ENCODE data around the gene CDYL2.

Gene CDYL2

GRCh38 chr16:80743772-80744171, 60.6 kb downstream of the CDYL2 start:
- Histone ChIP-seq H2AFZ (ENCODE audit: low read depth) (no peak overlapping the region), H3K4me3 (IDR thresholded peaks at IDR 0.05; ENCODE audit: insufficient read depth, low read depth, low read length) (no peak overlapping the region), H3K9ac (no peak overlapping the region), H3K27ac (peak overlapping the region; percentile 23; the same call in 1 of the 2 replicates), H3K4me1 (ENCODE audit: low read depth, poor library complexity, severe bottlenecking) (peaks cover 52% of the 10 kb centered on the region), H4K20me1 (ENCODE audit: insufficient read depth) (no peaks in the 10 kb centered on the region), H3K36me3 (ENCODE audit: insufficient read depth) (no peaks in the 10 kb centered on the region), H3K79me2 (ENCODE audit: insufficient read depth, low read depth) (peaks cover 27% of the 10 kb centered on the region; the same call in 1 of the 2 replicates), H3K4me2 (peak overlapping the region; percentile 21), H3K27me3 (ENCODE audit: insufficient read depth, low read depth) (no peaks in the 10 kb centered on the region)
- TF ChIP-seq, protein P1, sequence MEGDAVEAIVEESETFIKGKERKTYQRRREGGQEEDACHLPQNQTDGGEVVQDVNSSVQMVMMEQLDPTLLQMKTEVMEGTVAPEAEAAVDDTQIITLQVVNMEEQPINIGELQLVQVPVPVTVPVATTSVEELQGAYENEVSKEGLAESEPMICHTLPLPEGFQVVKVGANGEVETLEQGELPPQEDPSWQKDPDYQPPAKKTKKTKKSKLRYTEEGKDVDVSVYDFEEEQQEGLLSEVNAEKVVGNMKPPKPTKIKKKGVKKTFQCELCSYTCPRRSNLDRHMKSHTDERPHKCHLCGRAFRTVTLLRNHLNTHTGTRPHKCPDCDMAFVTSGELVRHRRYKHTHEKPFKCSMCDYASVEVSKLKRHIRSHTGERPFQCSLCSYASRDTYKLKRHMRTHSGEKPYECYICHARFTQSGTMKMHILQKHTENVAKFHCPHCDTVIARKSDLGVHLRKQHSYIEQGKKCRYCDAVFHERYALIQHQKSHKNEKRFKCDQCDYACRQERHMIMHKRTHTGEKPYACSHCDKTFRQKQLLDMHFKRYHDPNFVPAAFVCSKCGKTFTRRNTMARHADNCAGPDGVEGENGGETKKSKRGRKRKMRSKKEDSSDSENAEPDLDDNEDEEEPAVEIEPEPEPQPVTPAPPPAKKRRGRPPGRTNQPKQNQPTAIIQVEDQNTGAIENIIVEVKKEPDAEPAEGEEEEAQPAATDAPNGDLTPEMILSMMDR (conservative IDR thresholded peaks at IDR 0.05; ENCODE audit: low read depth, low read length) = no peak

DNA sequence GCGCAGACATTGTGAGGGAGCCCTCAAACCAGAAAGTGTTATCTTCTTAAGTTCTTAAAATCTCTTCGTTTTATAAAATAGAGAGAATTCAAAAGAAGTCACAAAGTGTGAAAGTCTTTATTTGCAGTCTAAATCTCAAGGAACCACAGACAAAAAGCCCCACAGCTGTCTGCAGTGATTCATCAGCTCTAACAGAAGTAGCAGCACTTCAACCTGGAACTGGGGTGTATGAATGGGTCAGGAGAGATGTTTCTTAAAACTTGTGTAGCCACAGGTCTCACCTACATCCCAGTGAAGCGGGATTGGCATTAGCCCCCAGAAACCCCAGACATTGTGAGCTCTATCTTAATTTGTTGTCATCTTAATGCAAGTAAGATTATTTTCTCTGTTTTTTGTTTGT, 61.1 kb downstream of the CDYL2 start:
- H3K27ac ChIP-seq = peak overlapping the region; percentile 23; the same call in 1 of the 2 replicates
- H3K79me2 ChIP-seq (ENCODE audit: insufficient read depth, low read depth) = peaks cover 23% of the 10 kb centered on the region; the same call in 1 of the 2 replicates
- TF ChIP-seq, protein P1 (conservative IDR thresholded peaks at IDR 0.05; ENCODE audit: low read depth, low read length) = no peak
- H4K20me1 ChIP-seq (ENCODE audit: insufficient read depth) = no peaks in the 10 kb centered on the region
- H3K4me3 ChIP-seq (IDR thresholded peaks at IDR 0.05; ENCODE audit: insufficient read depth, low read depth, low read length) = no peak overlapping the region
- no peaks in the 10 kb centered on the region for H3K27me3 ChIP-seq (ENCODE audit: insufficient read depth, low read depth)
- no peaks in the 10 kb centered on the region for H3K36me3 ChIP-seq (ENCODE audit: insufficient read depth)
- peaks cover 49% of the 10 kb centered on the region for H3K4me1 ChIP-seq (ENCODE audit: low read depth, poor library complexity, severe bottlenecking)
- H2AFZ ChIP-seq (ENCODE audit: low read depth) = no peak overlapping the region
- H3K4me2 ChIP-seq = peak overlapping the region; percentile 21
- H3K9ac ChIP-seq = no peak overlapping the region

DNA sequence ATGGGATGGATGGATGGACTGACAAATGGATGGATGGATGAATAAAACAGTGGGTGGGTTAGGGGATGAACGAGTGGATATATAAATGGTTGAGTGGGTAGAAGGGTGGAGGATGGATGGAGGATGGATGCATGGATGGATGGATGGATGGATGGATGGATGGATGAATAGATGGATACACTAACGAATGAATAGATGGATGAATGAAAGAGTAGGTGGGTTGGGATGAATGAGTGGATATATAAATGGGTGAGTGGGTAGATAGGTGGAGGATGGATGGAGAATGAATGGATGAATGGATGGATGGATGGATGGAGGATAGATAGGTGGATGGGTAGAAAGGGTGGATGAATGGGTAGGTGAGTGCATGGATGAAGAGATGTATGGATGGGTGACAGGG, 62.1 kb downstream of the CDYL2 start:
- peaks cover 43% of the 10 kb centered on the region for H3K4me1 ChIP-seq (ENCODE audit: low read depth, poor library complexity, severe bottlenecking)
- no peak overlapping the region for H3K4me3 ChIP-seq (IDR thresholded peaks at IDR 0.05; ENCODE audit: insufficient read depth, low read depth, low read length)
- no peaks in the 10 kb centered on the region for H3K36me3 ChIP-seq (ENCODE audit: insufficient read depth)
- no peak overlapping the region for H3K9ac ChIP-seq
- TF ChIP-seq, protein P1 (conservative IDR thresholded peaks at IDR 0.05; ENCODE audit: low read depth, low read length) = no peak
- no peak overlapping the region for H2AFZ ChIP-seq (ENCODE audit: low read depth)
- no peaks in the 10 kb centered on the region for H3K27me3 ChIP-seq (ENCODE audit: insufficient read depth, low read depth)
- peaks cover 18% of the 10 kb centered on the region; the same call in 1 of the 2 replicates for H3K79me2 ChIP-seq (ENCODE audit: insufficient read depth, low read depth)
- H3K4me2 ChIP-seq = no peak overlapping the region
- H4K20me1 ChIP-seq (ENCODE audit: insufficient read depth) = no peaks in the 10 kb centered on the region
- no peak overlapping the region for H3K27ac ChIP-seq

DNA sequence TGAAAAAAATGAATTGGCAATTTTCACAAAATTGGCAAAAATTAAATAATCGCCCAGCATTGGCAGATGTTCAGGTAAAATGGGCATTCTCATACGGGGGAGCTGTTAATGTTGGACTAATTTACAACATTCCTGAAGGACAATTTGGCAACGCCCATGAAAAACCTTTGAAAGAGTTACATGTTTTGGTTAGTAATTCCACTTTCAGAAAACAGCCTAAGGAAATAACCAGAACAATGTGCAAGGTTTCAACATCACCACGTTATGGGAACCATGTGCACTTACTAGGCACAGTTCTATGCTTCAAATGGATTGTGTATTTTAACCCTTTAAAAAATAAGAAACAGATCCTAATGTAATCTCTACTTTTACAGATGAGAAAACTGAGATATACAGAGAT, 62.7 kb downstream of the CDYL2 start:
- Histone ChIP-seq H3K4me3 (IDR thresholded peaks at IDR 0.05; ENCODE audit: insufficient read depth, low read depth, low read length) (no peak overlapping the region), H3K27ac (no peak overlapping the region), H3K9ac (no peak overlapping the region), H3K4me1 (ENCODE audit: low read depth, poor library complexity, severe bottlenecking) (peaks cover 37% of the 10 kb centered on the region), H3K4me2 (no peak overlapping the region), H3K36me3 (ENCODE audit: insufficient read depth) (no peaks in the 10 kb centered on the region), H2AFZ (ENCODE audit: low read depth) (no peak overlapping the region), H3K79me2 (ENCODE audit: insufficient read depth, low read depth) (peaks cover 12% of the 10 kb centered on the region; the same call in 1 of the 2 replicates), H3K27me3 (ENCODE audit: insufficient read depth, low read depth) (no peaks in the 10 kb centered on the region), H4K20me1 (ENCODE audit: insufficient read depth) (no peaks in the 10 kb centered on the region)
- TF ChIP-seq, protein P1 (conservative IDR thresholded peaks at IDR 0.05; ENCODE audit: low read depth, low read length) = no peak
